K562 (cell line): ENCODE measurements around the gene MRPS35.

Experiments
- ATF3 ChIP-seq, 2 experiments: fragments of 450-650 bp in 1 of 2; sonication (generic) in 1 of 2; formaldehyde crosslinking in 1 of 2; IDR thresholded peaks in 1 of 2; conservative IDR thresholded peaks in 1 of 2; 2 replicates each; pipeline versions ENCODE4 v1.6.1 to v1.8.1; 2016 to 2023; ENCODE audit warnings: mild to moderate bottlenecking in 2 of 2, moderate library complexity in 2 of 2, inconsistent platforms in 1 of 2, missing genetic modification reagents in 1 of 2
- CHD4 ChIP-seq: fragments of 200-600 bp; sonication (generic); IDR thresholded peaks from 3 replicates; pipeline ENCODE4 v1.6.1; 2012; ENCODE audit warnings: low read depth, mild to moderate bottlenecking, mixed read lengths, low read length, inconsistent platforms; ENCODE audit not compliant: insufficient read depth, insufficient replicate concordance, poor library complexity, severe bottlenecking
- CTCF ChIP-seq, 3 experiments: IDR thresholded peaks in 2 of 3; conservative IDR thresholded peaks in 1 of 3; 2 replicates each; pipeline ENCODE4 v1.5.1; 2011 to 2012; ENCODE audit warnings: low read length in 3 of 3, mild to moderate bottlenecking in 3 of 3, control low read depth in 2 of 3, improper control_type of control experiment in 1 of 3, inconsistent platforms in 1 of 3, low read depth in 1 of 3, mixed read lengths in 1 of 3, moderate library complexity in 1 of 3; ENCODE audit not compliant: insufficient read depth in 2 of 3
- FOXJ3 ChIP-seq: sonication (generic); formaldehyde crosslinking; IDR thresholded peaks from 2 replicates; pipeline ENCODE4 v1.4.0; 2020; ENCODE audit warnings: mild to moderate bottlenecking, missing genetic modification reagents
- POLR2AphosphoS5 ChIP-seq: IDR thresholded peaks from 2 replicates; pipeline ENCODE4 v1.6.1; 2011; ENCODE audit warnings: mild to moderate bottlenecking, low read depth, low read length, moderate library complexity; ENCODE audit not compliant: control insufficient read depth, insufficient read depth
- PURB ChIP-seq: sonication (generic); formaldehyde crosslinking; IDR thresholded peaks from 2 replicates; pipeline ENCODE4 v1.9.0; 2021; ENCODE audit warnings: low read depth, mild to moderate bottlenecking, missing genetic modification reagents
- RB1 ChIP-seq: fragments of 450-650 bp; IDR thresholded peaks from 2 replicates; pipeline ENCODE4 v1.6.1; 2017; ENCODE audit warnings: low read depth, mild to moderate bottlenecking
- RBM39 ChIP-seq: fragments of 200-400 bp; formaldehyde crosslinking; optimal IDR thresholded peaks from 2 replicates; pipeline ENCODE3; 2018; ENCODE audit warnings: low read depth, low read length
- SRSF7 ChIP-seq: fragments of 200-400 bp; formaldehyde crosslinking; optimal IDR thresholded peaks from 2 replicates; pipeline ENCODE3; 2017; ENCODE audit warnings: mild to moderate bottlenecking, low read depth, low read length
- ZNF79 ChIP-seq: fragments of 250-450 bp; sonication (Bioruptor Pico); IDR thresholded peaks from 2 replicates; pipeline ENCODE4 v1.4.0; 2020; ENCODE audit warnings: low read depth, mild to moderate bottlenecking, moderate library complexity
- TF ChIP-seq, protein P1 (sequence below): fragments of 450-650 bp; IDR thresholded peaks from 2 replicates; pipeline ENCODE4 v1.6.1; 2016; ENCODE audit warnings: borderline replicate concordance

GRCh38 chr12:27747111-27747820, 36.6 kb downstream of the MRPS35 start:
- TF ChIP-seq SRSF7, result no peak
- no peak for TF ChIP-seq RBM39
- no peak for TF ChIP-seq POLR2AphosphoS5
- TF ChIP-seq ZNF79 (CRISPR knock-in tag), result no peak
- TF ChIP-seq RB1, result no peak
- TF ChIP-seq PURB (CRISPR knock-in tag), result no peak
- TF ChIP-seq CTCF (IDR thresholded peaks at IDR 0.05 in 2 of 3, conservative IDR thresholded peaks at IDR 0.05 in 1 of 3; ENCODE audit: insufficient read depth in 2 of 3, low read depth in 1 of 3, low read length in 3 of 3), result no peak
- TF ChIP-seq ATF3 (IDR thresholded peaks at IDR 0.05), result no peak
- no peak for TF ChIP-seq ATF3 (CRISPR knock-in tag; conservative IDR thresholded peaks at IDR 0.05)
- TF ChIP-seq, protein P1, sequence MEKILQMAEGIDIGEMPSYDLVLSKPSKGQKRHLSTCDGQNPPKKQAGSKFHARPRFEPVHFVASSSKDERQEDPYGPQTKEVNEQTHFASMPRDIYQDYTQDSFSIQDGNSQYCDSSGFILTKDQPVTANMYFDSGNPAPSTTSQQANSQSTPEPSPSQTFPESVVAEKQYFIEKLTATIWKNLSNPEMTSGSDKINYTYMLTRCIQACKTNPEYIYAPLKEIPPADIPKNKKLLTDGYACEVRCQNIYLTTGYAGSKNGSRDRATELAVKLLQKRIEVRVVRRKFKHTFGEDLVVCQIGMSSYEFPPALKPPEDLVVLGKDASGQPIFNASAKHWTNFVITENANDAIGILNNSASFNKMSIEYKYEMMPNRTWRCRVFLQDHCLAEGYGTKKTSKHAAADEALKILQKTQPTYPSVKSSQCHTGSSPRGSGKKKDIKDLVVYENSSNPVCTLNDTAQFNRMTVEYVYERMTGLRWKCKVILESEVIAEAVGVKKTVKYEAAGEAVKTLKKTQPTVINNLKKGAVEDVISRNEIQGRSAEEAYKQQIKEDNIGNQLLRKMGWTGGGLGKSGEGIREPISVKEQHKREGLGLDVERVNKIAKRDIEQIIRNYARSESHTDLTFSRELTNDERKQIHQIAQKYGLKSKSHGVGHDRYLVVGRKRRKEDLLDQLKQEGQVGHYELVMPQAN, result no peak
- no peak for TF ChIP-seq CHD4
- no peak for TF ChIP-seq FOXJ3 (CRISPR knock-in tag)
